HEK293 (cell line): ENCODE data around the gene PAX1.

Source experiments
- CTCF ChIA-PET: fragments of 350-600 bp; formaldehyde crosslinking; extraction: SDS; loops from one replicate; lab custom pipeline; 2021; ENCODE audit warnings: antibody characterized with exemption; lab: Yijun Ruan, JAX
- POLR2A ChIA-PET: fragments of 300-600 bp; formaldehyde crosslinking; extraction: SDS; loops from one replicate; lab custom pipeline; 2020; ENCODE audit warnings: antibody characterized with exemption, inconsistent platforms; lab: Yijun Ruan, JAX
- H3K27ac ChIP-seq: fragments of 200-500 bp; sonication (Bioruptor generic); 2 replicates; pipeline ENCODE4 v1.5.1; 2014; ENCODE audit warnings: low read depth, low read length, control low read depth, inconsistent platforms; ENCODE audit errors: extremely low read depth
- H3K36me3 ChIP-seq, 2 experiments: fragments of 200-500 bp in 1 of 2; sonication (Bioruptor generic) in 1 of 2; 1 replicate in 1 of 2; 2 replicates in 1 of 2; pipeline ENCODE4 v1.5.1; 2014 to 2017; ENCODE audit warnings: inconsistent platforms in 2 of 2, low read length in 2 of 2; ENCODE audit not compliant: control insufficient read depth in 2 of 2, insufficient read depth in 1 of 2
- H3K4me1 ChIP-seq: fragments of 200-500 bp; sonication (Bioruptor generic); 2 replicates; pipeline ENCODE4 v1.5.1; 2014; ENCODE audit warnings: mild to moderate bottlenecking, low read length, inconsistent platforms; ENCODE audit not compliant: control insufficient read depth, insufficient read depth
- H3K4me3 ChIP-seq: 2 replicates; pipeline ENCODE4 v1.5.1; 2011; ENCODE audit warnings: low read depth, mild to moderate bottlenecking, control low read depth, low read length, moderate library complexity
- H3K9me3 ChIP-seq: fragments of 200-500 bp; sonication (Bioruptor generic); 2 replicates; pipeline ENCODE4 v1.5.1; 2014; ENCODE audit warnings: low read depth, low read length, inconsistent platforms; ENCODE audit not compliant: control insufficient read depth, insufficient read depth
- AEBP2 ChIP-seq: fragments of 450-650 bp; formaldehyde crosslinking; IDR thresholded peaks from 2 replicates; pipeline ENCODE4 v1.5.1; 2016; ENCODE audit warnings: missing biosample characterization, missing genetic modification characterization, borderline replicate concordance
- KLF7 ChIP-seq: fragments of 450-650 bp; formaldehyde crosslinking; IDR thresholded peaks from 2 replicates; pipeline ENCODE4 v1.5.1; 2016; ENCODE audit warnings: missing biosample characterization, missing genetic modification characterization, borderline replicate concordance
- PRDM1 ChIP-seq: fragments of 450-650 bp; formaldehyde crosslinking; IDR thresholded peaks from 2 replicates; pipeline ENCODE4; 2016; ENCODE audit warnings: missing biosample characterization, missing genetic modification characterization
- PRDM6 ChIP-seq: fragments of 450-650 bp; formaldehyde crosslinking; IDR thresholded peaks from 2 replicates; pipeline ENCODE4 v1.5.1; 2017; ENCODE audit warnings: missing biosample characterization, missing genetic modification characterization
- ZBTB10 ChIP-seq: fragments of 450-650 bp; formaldehyde crosslinking; IDR thresholded peaks from 2 replicates; pipeline ENCODE4 v1.5.1; 2016; ENCODE audit warnings: missing biosample characterization, missing genetic modification characterization
- ZBTB11 ChIP-seq: fragments of 450-650 bp; formaldehyde crosslinking; conservative IDR thresholded peaks from 2 replicates; pipeline ENCODE4 v1.5.1; 2016; ENCODE audit warnings: low read depth, missing biosample characterization, missing genetic modification characterization
- ZBTB17 ChIP-seq: fragments of 450-650 bp; formaldehyde crosslinking; IDR thresholded peaks from 2 replicates; pipeline ENCODE4 v1.5.1; 2016; ENCODE audit warnings: missing biosample characterization, missing genetic modification characterization
- ZBTB48 ChIP-seq: fragments of 450-650 bp; formaldehyde crosslinking; IDR thresholded peaks from 2 replicates; pipeline ENCODE4 v1.5.1; 2016; ENCODE audit warnings: missing biosample characterization, missing genetic modification characterization
- ZNF114 ChIP-seq: fragments of 450-650 bp; formaldehyde crosslinking; IDR thresholded peaks from 2 replicates; pipeline ENCODE4 v1.5.0; 2017; ENCODE audit warnings: missing biosample characterization, missing genetic modification characterization
- ZNF18 ChIP-seq: fragments of 450-650 bp; formaldehyde crosslinking; IDR thresholded peaks from 2 replicates; pipeline ENCODE4 v1.5.1; 2016; ENCODE audit warnings: missing biosample characterization, missing genetic modification characterization
- ZNF221 ChIP-seq: fragments of 450-650 bp; formaldehyde crosslinking; IDR thresholded peaks from 2 replicates; pipeline ENCODE4 v1.5.1; 2017; ENCODE audit warnings: missing biosample characterization, missing genetic modification characterization, borderline replicate concordance
- ZNF239 ChIP-seq: fragments of 450-650 bp; formaldehyde crosslinking; IDR thresholded peaks from 2 replicates; pipeline ENCODE4 v1.5.1; 2016; ENCODE audit warnings: missing biosample characterization, missing genetic modification characterization
- ZNF324 ChIP-seq: fragments of 450-650 bp; formaldehyde crosslinking; IDR thresholded peaks from 2 replicates; pipeline ENCODE4 v1.5.1; 2016; ENCODE audit warnings: missing biosample characterization, missing genetic modification characterization
- ZNF341 ChIP-seq: fragments of 450-650 bp; formaldehyde crosslinking; IDR thresholded peaks from 2 replicates; pipeline ENCODE4; 2016; ENCODE audit warnings: low read depth, missing biosample characterization, missing genetic modification characterization
- ZNF404 ChIP-seq: fragments of 450-650 bp; formaldehyde crosslinking; IDR thresholded peaks from 2 replicates; pipeline ENCODE4 v1.5.1; 2017; ENCODE audit warnings: missing biosample characterization, missing genetic modification characterization
- ZNF433 ChIP-seq: fragments of 450-650 bp; formaldehyde crosslinking; IDR thresholded peaks from 2 replicates; pipeline ENCODE4 v1.5.1; 2016; ENCODE audit warnings: missing biosample characterization, missing genetic modification characterization, low read depth
- ZNF473 ChIP-seq: fragments of 450-650 bp; formaldehyde crosslinking; IDR thresholded peaks from 2 replicates; pipeline ENCODE4 v1.5.1; 2017; ENCODE audit warnings: missing biosample characterization, missing genetic modification characterization
- ZNF623 ChIP-seq: fragments of 450-650 bp; formaldehyde crosslinking; IDR thresholded peaks from 2 replicates; pipeline ENCODE4 v1.5.1; 2016; ENCODE audit warnings: missing biosample characterization, missing genetic modification characterization
- ZNF785 ChIP-seq: fragments of 450-650 bp; formaldehyde crosslinking; IDR thresholded peaks from 2 replicates; pipeline ENCODE4 v1.5.1; 2016; ENCODE audit warnings: missing biosample characterization, missing genetic modification characterization
- ZNF791 ChIP-seq: fragments of 450-650 bp; formaldehyde crosslinking; IDR thresholded peaks from 2 replicates; pipeline ENCODE4 v1.5.1; 2016; ENCODE audit warnings: missing biosample characterization, missing genetic modification characterization
- ZNF830 ChIP-seq: fragments of 450-650 bp; IDR thresholded peaks from 2 replicates; pipeline ENCODE4 v1.5.0; 2018; ENCODE audit warnings: missing biosample characterization, missing genetic modification characterization, low read depth, mild to moderate bottlenecking, moderate library complexity
- ZSCAN30 ChIP-seq: fragments of 450-650 bp; IDR thresholded peaks from 2 replicates; pipeline ENCODE4 v1.5.1; 2018; ENCODE audit warnings: missing biosample characterization, mild to moderate bottlenecking, missing genetic modification characterization, moderate library complexity
- ZSCAN5A ChIP-seq: fragments of 450-650 bp; formaldehyde crosslinking; IDR thresholded peaks from 2 replicates; pipeline ENCODE4 v1.5.1; 2016; ENCODE audit warnings: missing biosample characterization, missing genetic modification characterization

Gene PAX1

GRCh38 chr20:21710341-21710740 lies 4.9 kb downstream of the PAX1 start:
- H3K27ac ChIP-seq, result no peak overlapping the region
- peaks cover 0 to 4% of the 10 kb centered on the region in 2 experiments; a peak in 1 of 3 replicates for H3K36me3 ChIP-seq
- POLR2A ChIA-PET, result no interaction called here
- 0 out of 2 replicates have a peak, but pooled peaks cover 2% of the 10 kb centered on the region for H3K4me1 ChIP-seq
- CTCF ChIA-PET, result interaction anchor here (0.6 to 1.9 kb wide), 2 partner anchors 9 to 17 kb away, joined by 3 to 11 read pairs; no protein-coding TSS in a partner anchor
- no peaks in the 10 kb centered on the region for H3K9me3 ChIP-seq
- no peak overlapping the region for H3K4me3 ChIP-seq
- TF ChIP-seq ZNF341 (tag by site-specific recombination), result no peak
- no peak for TF ChIP-seq ZBTB17 (tag by site-specific recombination)
- TF ChIP-seq ZNF114, result no peak
- no peak for TF ChIP-seq ZBTB48
- TF ChIP-seq ZSCAN5A (tag by site-specific recombination), result no peak
- no peak for TF ChIP-seq PRDM6
- no peak for TF ChIP-seq ZSCAN30 (tag by site-specific recombination)
- no peak for TF ChIP-seq ZNF18 (tag by site-specific recombination)
- TF ChIP-seq ZNF785 (tag by site-specific recombination), result no peak
- TF ChIP-seq ZNF221, result no peak

GRCh38 chr20:21710863-21711431 lies 5.5 kb downstream of the PAX1 start:
- Histone ChIP-seq H3K9me3 (no peaks in the 10 kb centered on the region), H3K4me3 (no peak overlapping the region), H3K36me3 (peaks cover 0 to 4% of the 10 kb centered on the region in 2 experiments; a peak in 1 of 3 replicates), H3K4me1 (0 out of 2 replicates have a peak, but pooled peaks cover 2% of the 10 kb centered on the region), H3K27ac (no peak overlapping the region)
- ChIA-PET POLR2A (no interaction called here), CTCF (interaction anchor here (0.6 to 1.9 kb wide), 5 partner anchors 8 to 122 kb away, joined by 3 to 11 read pairs (median 3); no protein-coding TSS in a partner anchor)
- TF ChIP-seq ZNF239 (tag by site-specific recombination), result no peak
- no peak for TF ChIP-seq ZNF623
- no peak for TF ChIP-seq PRDM1 (tag by site-specific recombination)
- no peak for TF ChIP-seq ZBTB11 (tag by site-specific recombination)
- no peak for TF ChIP-seq ZNF404 (tag by site-specific recombination)
- TF ChIP-seq ZBTB10, result no peak
- no peak for TF ChIP-seq ZNF433 (tag by site-specific recombination)
- TF ChIP-seq ZNF791 (tag by site-specific recombination), result no peak
- no peak for TF ChIP-seq ZNF324
- TF ChIP-seq KLF7 (tag by site-specific recombination), result no peak
- TF ChIP-seq ZNF473 (tag by site-specific recombination), result no peak
- no peak for TF ChIP-seq ZNF830 (tag by site-specific recombination)
- TF ChIP-seq AEBP2, result no peak
